Parathyroid adenoma (tissue), 2 donors: ENCODE measurements around the gene FANCC.

Experiments
- H2AFZ ChIP-seq: fragments of 300-600 bp; sonication (generic); one replicate; pipeline ENCODE4 v1.7.0; 2017; ENCODE audit warnings: antibody characterized with exemption, mild to moderate bottlenecking
- H3K27ac ChIP-seq: fragments of 300-600 bp; sonication (generic); one replicate; pipeline ENCODE4 v1.7.0; 2017
- H3K27me3 ChIP-seq: fragments of 300-600 bp; sonication (generic); one replicate; pipeline ENCODE4 v1.7.0; 2017; ENCODE audit warnings: low read length; ENCODE audit not compliant: control insufficient read depth, insufficient read depth
- H3K36me3 ChIP-seq: fragments of 300-600 bp; sonication (generic); one replicate; pipeline ENCODE4 v1.7.0; 2017; ENCODE audit warnings: low read length; ENCODE audit not compliant: control insufficient read depth, insufficient read depth
- H3K4me1 ChIP-seq: fragments of 300-600 bp; sonication (generic); one replicate; pipeline ENCODE4 v1.7.0; 2017; ENCODE audit warnings: control low read depth
- H3K4me2 ChIP-seq: fragments of 300-600 bp; sonication (generic); one replicate; pipeline ENCODE4 v1.7.0; 2017; ENCODE audit warnings: low read length
- H3K4me3 ChIP-seq: fragments of 300-600 bp; sonication (generic); one replicate; pipeline ENCODE4 v1.7.0; 2017; ENCODE audit warnings: low read depth, low read length
- H3K79me2 ChIP-seq: fragments of 300-600 bp; sonication (generic); one replicate; pipeline ENCODE4 v1.7.0; 2017; ENCODE audit warnings: control low read depth
- H3K9ac ChIP-seq: fragments of 300-600 bp; sonication (generic); one replicate; pipeline ENCODE4 v1.7.0; 2017; ENCODE audit warnings: mild to moderate bottlenecking
- H3K9me3 ChIP-seq: fragments of 300-600 bp; sonication (generic); one replicate; pipeline ENCODE4 v1.7.0; 2017; ENCODE audit warnings: low read length; ENCODE audit not compliant: control insufficient read depth
- TF ChIP-seq, protein P1 (sequence below): fragments of 300-600 bp; sonication (generic); IDR thresholded peaks from one replicate; pipeline ENCODE4 v1.7.0; 2017; ENCODE audit warnings: antibody characterized with exemption, mild to moderate bottlenecking
- donor health status: primary hyperparathyroidism.

Gene FANCC

DNA sequence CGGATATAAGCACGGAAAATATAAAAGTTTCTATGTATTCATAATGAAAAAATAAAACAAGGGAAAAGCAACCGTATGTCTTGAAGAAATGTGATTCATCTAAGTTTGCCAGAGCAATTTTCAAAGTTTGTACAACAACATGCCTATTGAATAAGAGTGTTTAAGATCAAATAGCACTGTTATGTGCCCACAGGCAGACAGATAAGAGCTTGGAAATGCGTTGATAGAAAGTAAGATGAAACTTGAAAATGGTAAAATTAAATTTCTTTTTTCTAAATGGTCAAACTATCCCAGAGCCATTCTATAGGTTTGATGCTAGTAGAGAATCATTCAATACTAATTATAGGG lies 189.4 kb downstream of the FANCC start:
- H3K79me2 ChIP-seq, result no peaks in the 10 kb centered on the region
- no peaks in the 10 kb centered on the region for H3K27me3 ChIP-seq
- H3K4me3 ChIP-seq, result peak overlapping the region; percentile 12
- H3K9ac ChIP-seq, result no peak overlapping the region
- H3K27ac ChIP-seq, result no peak overlapping the region
- no peak overlapping the region for H3K4me2 ChIP-seq
- H3K36me3 ChIP-seq, result no peaks in the 10 kb centered on the region
- H2AFZ ChIP-seq, result no peak overlapping the region
- H3K9me3 ChIP-seq, result no peaks in the 10 kb centered on the region
- TF ChIP-seq, protein P1, sequence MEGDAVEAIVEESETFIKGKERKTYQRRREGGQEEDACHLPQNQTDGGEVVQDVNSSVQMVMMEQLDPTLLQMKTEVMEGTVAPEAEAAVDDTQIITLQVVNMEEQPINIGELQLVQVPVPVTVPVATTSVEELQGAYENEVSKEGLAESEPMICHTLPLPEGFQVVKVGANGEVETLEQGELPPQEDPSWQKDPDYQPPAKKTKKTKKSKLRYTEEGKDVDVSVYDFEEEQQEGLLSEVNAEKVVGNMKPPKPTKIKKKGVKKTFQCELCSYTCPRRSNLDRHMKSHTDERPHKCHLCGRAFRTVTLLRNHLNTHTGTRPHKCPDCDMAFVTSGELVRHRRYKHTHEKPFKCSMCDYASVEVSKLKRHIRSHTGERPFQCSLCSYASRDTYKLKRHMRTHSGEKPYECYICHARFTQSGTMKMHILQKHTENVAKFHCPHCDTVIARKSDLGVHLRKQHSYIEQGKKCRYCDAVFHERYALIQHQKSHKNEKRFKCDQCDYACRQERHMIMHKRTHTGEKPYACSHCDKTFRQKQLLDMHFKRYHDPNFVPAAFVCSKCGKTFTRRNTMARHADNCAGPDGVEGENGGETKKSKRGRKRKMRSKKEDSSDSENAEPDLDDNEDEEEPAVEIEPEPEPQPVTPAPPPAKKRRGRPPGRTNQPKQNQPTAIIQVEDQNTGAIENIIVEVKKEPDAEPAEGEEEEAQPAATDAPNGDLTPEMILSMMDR, result no peak
- peaks cover 3% of the 10 kb centered on the region for H3K4me1 ChIP-seq

DNA sequence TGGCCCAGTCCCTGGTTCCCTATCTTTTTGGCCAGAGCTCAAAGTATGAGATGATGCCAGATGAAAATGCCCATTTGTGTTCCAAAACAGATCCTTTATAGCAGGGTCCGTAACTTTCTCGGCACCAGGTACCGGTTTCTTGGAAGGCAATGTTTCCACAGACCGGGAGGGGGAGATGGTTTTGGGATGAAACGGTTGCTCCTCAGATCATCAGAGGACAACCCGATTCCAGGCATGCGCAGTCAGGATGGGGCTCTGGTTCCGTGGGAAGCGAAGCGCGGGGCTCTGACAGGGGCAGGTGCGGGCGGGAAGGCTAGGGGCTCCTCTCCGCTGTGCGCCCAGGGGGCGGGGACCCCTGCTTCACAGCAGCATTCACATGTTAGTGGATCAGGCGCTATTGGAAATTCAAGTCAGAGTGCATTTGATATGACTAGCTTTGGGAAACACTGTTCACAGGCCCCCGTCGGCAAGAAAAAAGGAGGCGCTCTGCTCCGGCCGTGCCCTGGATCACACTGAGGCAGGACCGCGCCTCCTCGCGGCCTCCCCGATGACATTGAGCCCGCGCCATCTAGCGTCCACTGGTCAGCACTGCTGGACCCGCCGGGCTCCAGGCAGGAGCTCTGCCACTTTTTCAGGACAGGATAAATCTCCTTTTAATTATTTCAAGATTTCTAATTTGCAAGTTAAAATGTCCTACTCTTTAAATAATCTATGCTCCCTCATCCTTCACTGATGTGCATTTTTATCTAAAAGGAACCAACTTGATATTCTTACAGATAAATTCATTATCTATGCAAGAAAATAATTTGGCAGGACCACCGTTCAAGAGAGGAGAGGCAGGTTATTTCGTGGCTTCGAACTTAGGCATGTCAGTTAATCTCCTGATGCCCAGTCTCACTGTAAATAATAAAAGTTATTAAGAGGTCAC lies 190.0 kb downstream of the FANCC start:
- TF ChIP-seq, protein P1, result peak; percentile 86
- no peak overlapping the region for H3K9ac ChIP-seq
- no peaks in the 10 kb centered on the region for H3K79me2 ChIP-seq
- no peaks in the 10 kb centered on the region for H3K36me3 ChIP-seq
- no peaks in the 10 kb centered on the region for H3K4me1 ChIP-seq
- peak overlapping the region; percentile 51 for H3K27ac ChIP-seq
- H3K4me3 ChIP-seq, result peak overlapping the region; percentile 12
- H3K9me3 ChIP-seq, result no peaks in the 10 kb centered on the region
- peak overlapping the region; percentile 69 for H2AFZ ChIP-seq
- no peaks in the 10 kb centered on the region for H3K27me3 ChIP-seq
- H3K4me2 ChIP-seq, result peak overlapping the region; percentile 68

DNA sequence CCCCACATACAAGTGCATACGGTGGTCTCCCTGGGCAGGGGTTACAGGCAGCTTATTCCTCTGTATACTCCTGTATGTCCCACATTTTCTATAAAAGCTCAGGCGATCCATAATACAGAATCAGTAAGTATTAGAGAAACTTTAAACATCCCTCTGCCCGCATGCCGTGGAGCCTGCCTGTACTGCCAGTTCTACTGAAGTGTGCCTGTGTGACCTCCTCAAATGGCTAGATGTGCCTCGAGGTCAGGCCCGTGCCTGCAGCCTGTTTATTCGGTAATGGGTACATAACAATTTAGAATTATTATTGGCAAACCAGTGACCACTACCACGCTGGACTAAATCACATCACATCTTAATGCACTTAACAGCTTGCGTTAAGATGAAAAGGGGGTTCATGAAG lies 190.8 kb downstream of the FANCC start:
- Histone ChIP-seq H3K36me3 (no peaks in the 10 kb centered on the region), H2AFZ (no peak overlapping the region), H3K4me2 (no peak overlapping the region), H3K27ac (no peak overlapping the region), H3K27me3 (no peaks in the 10 kb centered on the region), H3K4me1 (no peaks in the 10 kb centered on the region), H3K9ac (no peak overlapping the region), H3K9me3 (no peaks in the 10 kb centered on the region), H3K4me3 (peak overlapping the region; percentile 12), H3K79me2 (no peaks in the 10 kb centered on the region)
- TF ChIP-seq, protein P1, result no peak

DNA sequence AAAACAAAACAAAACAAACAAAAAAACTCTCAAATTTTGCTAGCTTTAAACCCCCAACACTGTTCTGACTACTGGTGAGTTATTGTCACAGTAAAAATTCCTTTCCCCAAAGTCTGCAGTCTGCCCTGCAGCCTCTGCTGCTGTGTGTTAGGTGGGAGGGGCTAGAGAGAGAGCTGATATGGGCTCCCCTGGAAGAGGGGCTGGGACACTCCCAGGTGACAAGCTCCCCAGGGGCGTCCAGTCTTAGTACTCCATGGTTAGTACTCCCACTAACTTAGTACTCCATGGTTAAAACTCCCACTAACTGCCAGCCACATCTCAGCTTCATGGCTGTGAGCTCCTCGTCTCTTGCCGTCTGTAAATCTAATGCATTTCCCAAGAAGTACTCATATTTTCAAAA lies 191.9 kb downstream of the FANCC start:
- Histone ChIP-seq H3K27me3 (no peaks in the 10 kb centered on the region), H3K9ac (no peak overlapping the region), H3K4me1 (no peaks in the 10 kb centered on the region), H3K4me2 (no peak overlapping the region), H2AFZ (no peak overlapping the region), H3K27ac (no peak overlapping the region), H3K4me3 (no peak overlapping the region), H3K79me2 (no peaks in the 10 kb centered on the region), H3K9me3 (no peaks in the 10 kb centered on the region), H3K36me3 (no peaks in the 10 kb centered on the region)
- TF ChIP-seq, protein P1, result no peak
